Measurements from ENCODE around the gene MRM3.
"Not testable (repeated sequence)": the region's sequence is repeated elsewhere in the genome, so short reads cannot be mapped to it uniquely, and the experiment has no call there.

MRM3 gene

DNA sequence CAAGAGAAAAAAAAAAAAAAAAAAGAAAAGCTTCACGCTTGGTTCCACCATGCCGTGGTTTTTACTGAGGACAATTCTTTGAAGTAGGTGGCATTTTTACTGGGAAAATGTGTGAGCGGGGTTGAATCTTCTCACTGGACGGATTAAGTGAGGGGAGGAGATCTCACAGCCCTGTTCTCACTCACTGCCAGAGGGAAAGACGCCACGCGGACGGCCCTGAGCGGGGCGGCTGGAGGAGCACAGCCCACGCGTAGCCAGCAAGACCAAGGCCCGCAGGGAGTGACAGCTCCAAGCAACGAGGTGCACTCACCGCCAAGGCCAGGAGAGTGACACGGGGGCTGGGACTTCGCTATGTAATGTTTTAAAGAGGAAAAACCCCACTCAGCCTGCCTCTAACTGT lies 43.1 kb downstream of the MRM3 start:
- no peak for DNase-seq (ENCODE audit: low read depth)

DNA sequence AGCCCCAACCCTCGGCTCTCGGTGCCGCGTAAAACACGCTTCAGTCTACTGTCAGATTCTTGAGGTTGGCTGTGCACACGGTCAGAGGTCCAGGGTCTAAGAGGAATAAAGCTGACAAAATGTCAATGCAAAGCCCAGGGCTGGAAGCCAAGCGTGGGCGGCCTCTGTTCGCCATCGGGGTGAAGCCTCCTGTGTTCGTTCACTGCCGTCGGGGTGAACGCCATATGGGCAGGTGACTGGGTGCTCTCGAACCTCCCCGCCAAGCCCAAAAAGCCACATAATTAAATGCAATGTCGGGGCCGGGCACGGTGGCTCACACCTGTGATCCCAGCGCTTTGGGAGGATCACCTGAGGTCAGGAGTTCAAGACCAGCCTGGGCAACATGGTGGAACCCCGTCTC lies 44.6 kb downstream of the MRM3 start:
- no peak for DNase-seq (ENCODE audit: low read depth)

DNA sequence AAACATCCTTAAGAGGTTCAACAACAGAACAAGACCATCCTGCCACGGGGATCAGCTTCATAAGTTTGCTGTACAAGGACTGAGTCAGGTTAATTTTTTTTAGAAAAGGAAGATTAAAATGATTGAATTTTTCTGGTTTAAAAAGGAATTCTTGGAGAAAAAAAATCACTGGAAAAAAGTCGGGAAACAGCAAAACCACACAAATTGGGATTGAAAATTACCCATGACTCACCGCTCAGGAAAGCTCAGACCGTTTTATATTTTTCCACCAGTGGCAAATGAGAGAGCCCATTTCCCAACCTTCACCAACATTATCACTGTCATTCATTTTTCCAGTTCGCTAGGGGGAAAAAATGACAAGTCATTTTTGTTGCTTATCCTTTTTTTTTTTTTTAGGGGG lies 46.6 kb downstream of the MRM3 start:
- no peak for DNase-seq (ENCODE audit: low read depth)

DNA sequence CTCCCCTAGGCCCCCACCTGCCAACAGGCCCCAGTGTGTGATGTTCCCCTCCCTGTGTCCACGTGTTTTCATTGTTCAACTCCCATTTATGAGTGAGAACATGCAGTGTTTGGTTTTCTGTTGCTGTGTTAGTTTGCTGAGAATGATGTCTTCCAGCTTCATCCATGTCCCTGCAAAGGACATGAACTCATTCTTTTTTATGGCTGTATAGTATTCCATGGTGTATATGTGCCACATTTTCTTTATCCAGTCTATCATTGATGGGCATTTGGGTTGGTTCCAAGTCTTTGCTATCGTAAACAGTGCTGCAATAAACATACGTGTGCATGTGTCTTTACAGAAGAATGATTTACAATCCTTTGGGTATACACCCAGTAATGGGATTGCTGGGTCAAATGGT lies 47.5 kb downstream of the MRM3 start:
- DNase-seq (ENCODE audit: low read depth): not testable (repeated sequence)

DNA sequence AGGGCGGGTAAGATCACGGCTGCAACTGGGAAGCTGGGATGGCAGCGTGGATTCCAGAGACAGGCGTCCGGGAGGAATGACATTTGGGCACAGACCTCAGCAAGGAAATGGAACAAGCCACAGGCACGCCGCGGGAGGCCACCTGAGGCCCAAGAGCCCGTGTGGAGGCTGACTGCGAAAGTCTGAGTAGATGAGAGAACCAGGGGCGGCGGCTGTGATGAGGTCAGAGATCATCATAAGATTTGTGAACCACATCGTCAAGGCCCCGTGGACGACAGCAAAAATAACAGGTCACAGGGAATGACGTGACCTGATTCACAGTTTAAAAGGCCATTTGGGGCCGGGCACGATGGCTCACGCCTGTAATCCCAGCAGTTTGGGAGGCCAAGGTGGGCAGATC lies 48.2 kb downstream of the MRM3 start:
- no peak for DNase-seq (ENCODE audit: low read depth)

DNA sequence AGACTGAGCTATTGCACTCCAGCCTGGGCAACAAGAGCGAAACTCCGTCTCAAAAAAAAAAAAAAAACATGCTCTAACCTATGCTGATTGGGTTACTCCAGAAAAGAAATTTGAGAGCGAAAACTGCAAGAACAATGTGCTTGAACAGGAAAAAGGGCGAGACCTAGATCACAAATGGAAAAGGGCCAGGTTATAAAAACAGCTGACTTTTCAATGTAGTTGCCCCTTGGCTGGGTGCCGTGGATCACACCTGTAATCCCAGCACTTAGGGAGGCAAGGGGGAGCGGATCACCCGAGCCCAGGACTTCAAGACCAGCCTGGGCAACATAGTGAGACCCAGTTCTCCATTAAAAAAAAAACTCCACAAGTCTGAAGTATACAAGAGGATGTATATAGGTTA lies 48.8 kb downstream of the MRM3 start:
- DNase-seq (ENCODE audit: low read depth): no peak

DNA sequence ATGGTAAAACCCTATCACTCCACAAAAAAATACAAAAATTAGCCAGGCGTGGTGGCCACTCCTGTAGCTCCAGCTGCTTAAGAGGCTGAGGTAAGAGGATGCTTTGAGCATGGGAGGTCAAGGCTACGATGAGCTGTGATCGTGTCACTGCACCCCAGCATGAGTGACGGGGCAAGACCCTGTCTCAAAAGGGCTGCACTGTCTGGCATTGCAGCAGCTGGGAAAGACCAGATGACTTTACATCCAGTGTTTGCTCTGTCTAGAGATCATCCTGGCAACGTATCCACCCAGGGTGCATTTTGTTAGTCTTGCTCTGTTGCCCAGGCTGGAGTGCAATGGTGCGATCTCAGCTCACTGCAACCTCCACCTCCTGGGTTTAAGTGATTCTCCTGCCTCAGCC lies 52.0 kb downstream of the MRM3 start:
- DNase-seq (ENCODE audit: low read depth): no peak

DNA sequence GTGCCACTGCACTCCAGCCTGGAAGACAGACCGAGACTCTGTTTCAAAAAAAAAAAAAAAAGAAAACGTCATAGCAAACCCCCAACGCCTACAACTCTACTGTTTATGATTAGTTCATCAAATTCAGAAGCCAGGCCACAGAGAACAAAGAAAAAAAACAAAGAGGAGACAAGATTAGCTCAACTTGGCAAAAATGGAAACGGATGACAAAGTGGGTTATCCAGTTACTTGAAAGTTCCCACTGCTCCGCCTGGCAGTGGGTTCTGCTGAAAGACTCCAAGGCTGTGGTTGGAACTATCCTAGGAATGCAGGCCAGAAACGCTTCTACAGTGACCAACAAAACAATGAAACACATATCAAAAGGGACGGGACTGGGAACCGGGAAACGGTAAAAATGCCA lies 53.1 kb downstream of the MRM3 start:
- DNase-seq (ENCODE audit: low read depth): peak; percentile 100

DNA sequence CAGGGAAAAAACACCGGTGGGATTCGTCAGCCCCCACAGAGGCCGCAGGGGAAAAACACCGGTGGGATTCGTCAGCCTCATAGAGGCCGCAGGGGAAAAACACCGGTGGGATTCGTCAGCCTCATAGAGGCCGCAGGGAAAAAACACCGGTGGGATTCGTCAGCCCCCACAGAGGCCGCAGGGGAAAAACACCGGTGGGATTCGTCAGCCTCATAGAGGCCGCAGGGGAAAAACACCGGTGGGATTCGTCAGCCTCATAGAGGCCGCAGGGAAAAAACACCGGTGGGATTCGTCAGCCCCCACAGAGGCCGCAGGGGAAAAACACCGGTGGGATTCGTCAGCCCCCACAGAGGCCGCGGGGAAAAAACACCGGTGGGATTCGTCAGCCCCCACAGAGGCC lies 53.6 kb downstream of the MRM3 start:
- not testable (repeated sequence) for DNase-seq (ENCODE audit: low read depth)

DNA sequence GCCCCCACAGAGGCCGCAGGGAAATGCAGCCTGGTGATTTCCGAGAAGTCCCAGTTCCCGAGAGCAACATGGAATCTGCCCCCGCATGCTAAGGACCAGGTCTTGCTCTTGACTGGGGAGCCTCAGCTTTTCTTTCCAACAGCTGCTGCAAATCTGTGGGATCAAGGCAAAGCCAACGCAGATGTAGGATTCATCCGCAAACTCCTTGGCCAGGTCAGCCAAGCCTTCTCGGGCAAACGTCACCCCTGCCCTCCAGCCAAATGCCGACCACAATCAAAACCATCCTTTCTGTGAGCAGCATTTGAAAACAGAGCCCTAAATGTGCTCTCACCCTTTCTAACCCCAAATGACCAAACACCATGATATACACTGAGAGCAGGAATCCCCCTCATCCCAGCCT lies 54.0 kb downstream of the MRM3 start:
- DNase-seq (ENCODE audit: low read depth): peak; percentile 77

DNA sequence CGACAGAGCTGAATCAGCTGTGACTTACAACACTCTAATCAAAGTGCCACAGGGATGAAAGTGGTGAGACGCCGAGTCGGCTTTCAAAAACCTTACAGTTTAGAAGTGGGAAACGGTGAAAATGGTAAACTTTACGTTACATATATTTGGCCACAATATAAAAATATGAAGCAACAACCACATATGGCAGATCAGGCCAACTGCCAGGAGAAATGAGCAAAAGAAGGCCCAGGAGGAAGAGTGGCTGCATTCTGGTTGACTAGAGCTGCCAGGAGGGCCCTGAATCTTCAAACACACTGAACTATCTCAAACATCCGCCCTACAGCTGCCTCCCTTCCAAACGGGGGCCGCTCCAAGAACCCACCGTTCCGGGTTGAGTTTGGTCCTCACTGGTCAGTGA lies 56.3 kb downstream of the MRM3 start:
- no peak for DNase-seq (ENCODE audit: low read depth)

DNA sequence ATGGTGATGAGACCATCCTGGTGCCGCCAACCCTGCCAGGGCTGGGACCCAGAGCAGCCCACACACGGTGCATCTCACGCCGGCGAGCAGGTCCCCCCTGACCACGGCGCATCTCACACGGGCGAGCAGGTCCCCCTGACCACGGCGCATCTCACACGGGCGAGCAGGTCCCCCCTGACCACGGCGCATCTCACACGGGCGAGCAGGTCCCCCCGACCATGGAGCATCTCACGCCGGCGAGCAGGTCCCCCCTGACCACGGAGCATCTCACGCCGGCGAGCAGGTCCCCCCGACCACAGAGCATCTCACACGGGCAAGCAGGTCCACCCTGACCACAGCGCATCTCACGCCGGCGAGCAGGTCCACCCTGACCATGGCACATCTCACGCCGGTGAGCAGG lies 59.2 kb downstream of the MRM3 start:
- DNase-seq (ENCODE audit: low read depth): no peak

All from GM04503 (cell line).